SKM-1 (cell line): ENCODE results near the gene STK32B.
"Not testable (repeated sequence)": the region's sequence is repeated elsewhere in the genome, so short reads cannot be mapped to it uniquely, and the experiment has no call there.

ENCODE experiments used
- DNase-seq: peaks from one replicate; lab custom pipeline; 2025; ENCODE audit not compliant: unreplicated experiment; lab: John Stamatoyannopoulos, UW

The STK32B gene

DNA sequence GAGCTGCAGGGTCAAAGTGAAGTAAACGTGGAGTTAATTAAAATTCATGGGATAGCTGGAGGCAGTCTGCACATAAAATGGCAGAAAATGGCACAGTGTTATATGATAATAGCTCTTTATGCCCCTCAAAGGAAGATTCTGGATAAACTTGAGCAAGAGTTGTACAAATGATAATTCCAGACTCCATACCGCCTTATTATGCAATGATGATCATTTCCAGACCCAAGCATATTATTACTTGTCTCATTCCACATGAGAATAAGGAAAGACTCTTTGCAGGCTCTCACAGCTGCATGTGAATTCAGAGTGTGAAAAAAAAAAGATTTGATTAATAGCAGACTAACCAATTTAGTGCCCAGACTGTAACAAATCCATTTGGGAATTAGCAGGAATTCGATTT, 105.4 kb downstream of the STK32B start:
- DNase-seq = no peak

DNA sequence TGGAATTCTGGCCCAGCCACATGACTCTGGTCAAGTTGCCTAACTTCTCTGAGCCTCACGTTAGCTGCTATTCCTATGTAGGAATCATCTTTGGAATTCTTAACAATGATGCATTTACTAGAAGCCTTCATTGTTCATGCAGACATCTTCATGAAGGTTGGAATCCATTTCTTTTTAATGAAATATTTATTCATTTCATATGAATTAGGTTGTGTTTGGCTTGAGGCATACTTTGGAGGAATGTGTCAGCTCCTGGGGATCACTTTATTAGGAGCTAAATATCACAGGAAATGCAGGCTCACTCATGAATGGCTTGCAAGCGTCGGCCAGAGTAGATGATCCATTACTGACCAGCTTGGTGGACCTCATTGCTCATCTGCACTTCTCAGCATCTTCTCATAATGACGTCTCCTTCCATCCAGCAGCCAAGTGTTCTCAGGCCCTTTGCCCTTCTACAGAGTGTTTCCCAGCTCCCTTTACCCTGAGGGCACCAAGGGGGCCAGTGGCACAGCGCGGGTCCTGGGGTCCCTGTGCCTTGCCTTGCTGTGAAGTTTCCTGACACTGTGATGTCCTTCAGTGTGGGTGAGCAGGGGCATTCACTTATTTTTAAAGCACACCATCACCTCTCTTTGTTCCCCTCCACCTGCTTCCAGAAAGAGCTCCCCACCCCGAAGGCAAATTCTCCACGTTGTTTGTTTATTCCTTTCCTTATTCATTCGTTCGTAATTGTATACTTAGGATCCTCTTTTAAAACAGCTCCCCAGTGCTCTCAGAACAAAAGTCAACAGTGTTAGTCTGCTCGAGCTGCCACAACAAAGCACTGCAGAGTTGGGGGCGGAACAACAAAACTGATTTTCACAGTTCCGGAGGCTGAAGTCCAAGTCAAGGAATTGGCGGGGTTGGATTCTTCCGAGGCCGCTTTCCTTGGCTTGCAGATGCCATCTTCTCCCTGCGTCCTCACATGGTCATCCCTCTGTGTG, 106.8 kb downstream of the STK32B start:
- DNase-seq = no peak

GRCh38 chr4:5158825-5159224, 107.5 kb downstream of the STK32B start:
- no peak for DNase-seq

DNA sequence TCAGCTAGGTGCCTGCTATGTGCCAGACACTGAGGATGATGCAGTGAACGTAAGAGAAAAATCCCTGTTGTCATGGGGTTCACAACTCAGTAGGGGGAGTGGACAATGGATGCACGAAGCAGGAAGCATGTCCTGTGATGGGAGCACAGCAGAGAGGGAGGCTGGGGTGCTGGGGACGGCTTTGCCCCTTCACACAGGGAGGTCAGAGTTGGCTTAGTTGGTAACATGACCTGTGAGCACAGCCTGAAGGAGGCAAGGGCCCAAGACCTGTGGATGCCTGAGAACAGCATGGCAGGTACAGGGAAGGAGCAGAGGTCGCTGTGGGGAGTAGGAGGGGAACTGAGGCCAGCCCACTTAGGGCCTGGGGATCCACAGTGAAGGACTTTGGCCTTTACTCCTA, 109.4 kb downstream of the STK32B start:
- no peak for DNase-seq

GRCh38 chr4:5162909-5163508, 111.7 kb downstream of the STK32B start:
- DNase-seq = no peak

GRCh38 chr4:5164221-5164912, 113.1 kb downstream of the STK32B start:
- DNase-seq = no peak

DNA sequence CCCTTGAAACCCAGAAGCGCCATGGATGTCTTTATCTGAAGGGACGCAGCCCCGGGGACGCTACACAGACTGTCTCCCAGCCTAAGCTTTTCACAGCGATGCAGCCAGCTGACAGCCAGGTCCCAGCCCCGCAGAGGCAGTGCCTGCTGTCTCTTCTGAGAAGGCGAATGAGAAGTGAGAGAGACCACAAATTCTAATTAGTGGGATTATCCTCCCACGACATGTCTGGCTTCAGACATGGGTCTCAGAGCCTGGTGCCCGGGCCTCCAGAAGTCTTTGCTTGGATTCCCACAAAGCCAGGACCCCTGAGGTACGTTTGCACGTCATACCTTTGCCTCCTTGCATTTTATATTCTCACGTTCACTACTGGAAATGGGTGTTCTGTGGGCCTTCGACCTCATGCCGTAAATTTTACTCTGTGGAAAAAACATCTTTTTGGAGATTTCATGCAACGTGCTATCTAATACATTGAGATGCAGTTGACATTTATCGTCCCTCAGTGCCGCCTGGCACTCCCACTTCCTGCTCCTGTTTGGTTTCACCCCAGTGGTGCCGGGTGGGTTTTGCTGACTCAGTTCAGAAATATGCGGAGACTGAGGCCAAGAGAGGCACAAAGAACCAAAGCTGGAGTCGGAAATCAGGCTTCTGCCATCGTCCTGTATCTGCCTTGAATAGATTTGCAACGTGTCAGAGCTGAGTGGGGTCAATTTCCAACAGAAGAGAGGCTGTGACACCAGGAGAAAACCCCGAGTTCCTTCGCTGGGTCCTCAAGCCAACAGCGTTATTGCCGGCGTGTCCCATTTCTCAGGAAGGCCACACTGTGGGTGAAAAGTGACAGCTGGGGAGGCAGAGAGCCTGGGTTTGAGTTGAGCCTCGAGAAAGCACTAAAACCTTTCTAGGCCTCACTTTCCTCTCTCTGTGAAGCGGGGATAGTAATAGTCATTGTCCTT, 114.4 kb downstream of the STK32B start:
- no peak for DNase-seq

- DNase-seq = no peak
Measured at GRCh38 chr4:5166377-5166776, 115.1 kb downstream of the STK32B start.

- no peak for DNase-seq
Measured at GRCh38 chr4:5168891-5169290, 117.6 kb downstream of the STK32B start.

- not testable (repeated sequence) for DNase-seq
Measured at GRCh38 chr4:5175836-5176235, 124.6 kb downstream of the STK32B start.

GRCh38 chr4:5184606-5185005, 133.3 kb downstream of the STK32B start:
- no peak for DNase-seq

GRCh38 chr4:5185551-5185950, 134.3 kb downstream of the STK32B start:
- DNase-seq = no peak

GRCh38 chr4:5186271-5187064, 135.2 kb downstream of the STK32B start:
- DNase-seq = no peak

DNA sequence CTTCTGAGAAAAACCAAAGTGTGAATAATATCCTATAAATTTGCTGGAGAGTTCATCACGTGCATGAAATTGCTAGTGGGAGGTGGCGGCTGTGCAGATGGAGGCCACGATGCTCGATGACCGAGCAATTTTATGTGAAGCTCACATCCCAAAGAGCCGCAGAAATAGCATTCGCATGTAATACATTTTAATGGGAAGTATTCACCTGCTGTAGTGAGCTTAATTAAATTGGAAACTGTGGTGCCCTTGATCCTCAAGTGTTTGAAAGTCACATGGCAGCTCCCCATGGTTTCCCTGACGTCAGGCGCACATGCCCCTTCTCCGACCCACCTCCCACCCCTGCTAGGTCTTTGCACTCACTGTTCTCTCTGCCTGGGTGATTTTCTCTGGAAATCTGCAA, 136.8 kb downstream of the STK32B start:
- no peak for DNase-seq

- DNase-seq = no peak
Measured at GRCh38 chr4:5191831-5192230, 140.6 kb downstream of the STK32B start.

GRCh38 chr4:5192271-5192670, 141.0 kb downstream of the STK32B start:
- DNase-seq = no peak

DNA sequence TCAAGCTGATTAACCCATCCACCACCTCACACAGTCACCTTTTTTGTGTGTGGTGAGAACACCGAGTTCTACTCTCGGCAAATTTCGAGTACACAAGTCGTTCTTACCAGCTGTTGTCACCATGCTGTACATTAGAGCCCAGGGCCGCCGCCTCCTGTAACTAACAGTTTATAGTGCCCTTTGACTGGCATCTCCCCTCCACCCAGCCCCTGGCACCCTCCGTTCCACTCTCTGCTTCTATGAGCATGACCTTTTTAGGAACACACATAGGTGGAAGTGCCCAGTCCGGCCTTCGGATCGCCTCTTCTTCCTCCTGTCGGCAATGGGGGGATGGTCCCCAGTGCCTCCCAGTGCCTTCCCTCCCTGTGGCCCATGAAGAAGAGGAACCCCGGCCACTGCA, 141.4 kb downstream of the STK32B start:
- no peak for DNase-seq

DNA sequence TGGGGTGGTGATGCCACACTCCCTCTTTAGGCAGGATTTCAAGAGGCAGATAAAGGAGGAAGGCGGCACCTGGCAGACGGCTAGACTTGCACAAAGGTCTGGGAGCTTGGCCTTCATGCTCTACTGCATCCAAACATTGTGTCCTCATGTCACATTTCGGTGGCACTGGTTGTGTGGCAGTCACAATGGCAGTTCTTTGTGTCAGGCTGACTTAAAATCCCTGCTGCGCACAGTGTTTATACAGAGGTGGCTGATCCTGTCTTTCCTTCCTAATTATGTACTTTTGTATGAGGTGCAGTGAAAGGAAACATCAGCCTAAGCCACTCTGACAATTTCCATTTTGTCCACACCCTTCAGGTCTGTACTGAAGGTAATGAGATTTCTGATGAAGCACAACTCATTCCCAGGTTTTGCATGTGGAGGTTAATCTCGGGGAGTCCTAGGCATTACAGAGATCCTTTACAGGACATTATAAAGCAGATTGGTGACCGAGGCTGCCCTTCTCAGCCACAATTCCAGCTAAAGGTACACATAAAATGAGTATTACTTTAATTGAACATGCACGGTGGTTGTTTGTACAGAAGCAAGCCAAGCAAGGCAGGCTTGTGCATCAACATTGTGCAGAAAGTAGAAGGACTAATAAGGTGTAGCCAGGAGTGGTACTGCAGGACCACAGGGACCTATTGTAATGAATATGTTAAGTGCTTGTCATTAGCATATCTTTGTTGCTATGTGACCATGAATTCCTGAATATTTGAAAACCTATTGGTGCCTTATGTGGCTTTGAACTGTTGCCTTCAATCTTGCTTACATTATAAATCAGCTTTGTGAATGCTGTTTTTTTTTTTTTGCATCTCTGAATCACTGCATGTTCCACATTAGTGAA, 147.6 kb downstream of the STK32B start:
- no peak for DNase-seq

DNA sequence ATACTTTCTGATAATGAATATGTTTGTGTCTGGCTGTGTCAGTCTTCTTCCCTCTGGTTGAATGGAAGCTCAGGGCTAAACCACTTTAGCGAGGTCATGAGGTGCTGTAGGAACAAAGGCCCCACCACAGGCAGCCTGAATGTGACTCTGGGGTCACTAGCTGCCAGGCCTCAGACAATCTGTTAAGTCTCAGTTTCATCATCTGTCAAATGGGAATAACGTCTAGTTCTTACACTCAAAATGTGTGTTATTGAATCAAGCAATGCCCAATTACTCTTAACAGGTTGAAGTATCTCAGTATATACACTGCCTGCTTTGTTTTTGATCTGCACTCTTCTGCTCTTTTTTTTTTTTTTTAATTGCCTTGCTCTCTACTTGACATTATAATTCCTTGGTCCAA, 148.6 kb downstream of the STK32B start:
- no peak for DNase-seq
